Measurements from ENCODE around the gene LSAMP. TPM values are rescaled to one million over a fixed set of nuclear protein-coding genes. Genes with fewer than 3 reads are reported as not detected.

Gene LSAMP
- total and polyA plus RNA-seq, 2 of the 8 experiments (the other 6 are each of a cell fraction or from before 2014, with no cell fraction given) = 1.8 to 5.7 TPM

- Histone ChIP-seq H3K18ac (ENCODE audit: extremely low read depth, low read length) (no peak overlapping the region), H3K4me2 (ENCODE audit: insufficient read depth in 1 of 2, low read depth in 2 of 2, low read length in 2 of 2) (no peak overlapping the region), H4K20me1 (replicated peaks in 1 of 2; ENCODE audit: control insufficient read depth in 1 of 2, insufficient read depth in 2 of 2, low read length in 2 of 2) (no peaks in the 10 kb centered on the region), H2AK5ac (ENCODE audit: low read depth, low read length) (no peak overlapping the region), H3K4me3 (ENCODE audit: extremely low read depth in 1 of 4, insufficient read depth in 2 of 4, low read depth in 3 of 4, low read length in 4 of 4) (no peak overlapping the region), H3K27me3 (replicated peaks in 1 of 4; ENCODE audit: control insufficient read depth in 3 of 4, extremely low read depth in 1 of 4, insufficient read depth in 3 of 4, low read length in 3 of 4) (no peaks in the 10 kb centered on the region; a peak in 2 of 7 replicates), H3K23me2 (ENCODE audit: low read depth, low read length) (no peaks in the 10 kb centered on the region), H2AFZ (ENCODE audit: low read length) (no peak overlapping the region), H2BK5ac (ENCODE audit: low read depth, low read length) (no peak overlapping the region), H3K14ac (ENCODE audit: insufficient read length) (no peak overlapping the region), H3K9me3 (ENCODE audit: insufficient read depth in 2 of 2, low read depth in 1 of 2, low read length in 1 of 2) (no peaks in the 10 kb centered on the region), H3K4me1 (replicated peaks in 1 of 4; ENCODE audit: control insufficient read depth in 3 of 4, insufficient read depth in 4 of 4, low read length in 3 of 4) (0 out of 7 replicates have a peak, but pooled peaks cover 0 to 1% (median 0%) of the 10 kb centered on the region in 4 experiments), H3K4ac (replicated peaks; ENCODE audit: insufficient read length, low read depth, low read length) (no peak overlapping the region), H2BK120ac (replicated peaks; ENCODE audit: low read depth, low read length) (no peak overlapping the region), H3K56ac (replicated peaks; ENCODE audit: insufficient read length, low read depth, low read length) (no peak overlapping the region), H3K79me2 (ENCODE audit: control insufficient read depth in 1 of 2, insufficient read depth in 2 of 2, low read length in 2 of 2) (no peaks in the 10 kb centered on the region), H2BK20ac (ENCODE audit: low read length) (no peak overlapping the region), H4K8ac (ENCODE audit: extremely low read depth, insufficient read depth, low read length) (no peak overlapping the region), H4K91ac (replicated peaks; ENCODE audit: insufficient read length, low read length) (no peak overlapping the region), H4K5ac (ENCODE audit: insufficient read length, low read depth, low read length) (no peak overlapping the region), H3K79me1 (ENCODE audit: low read depth, low read length) (no peaks in the 10 kb centered on the region), H3K9ac (replicated peaks in 1 of 4; ENCODE audit: extremely low read depth in 1 of 4, low read depth in 3 of 4, low read length in 3 of 4) (no peak overlapping the region), H3K36me3 (ENCODE audit: control insufficient read depth in 2 of 4, insufficient read depth in 4 of 4, low read length in 3 of 4) (no peaks in the 10 kb centered on the region), H2BK15ac (ENCODE audit: low read length) (no peak overlapping the region), H3K27ac (ENCODE audit: low read depth, low read length) (no peak overlapping the region), H3K23ac (ENCODE audit: insufficient read length) (no peak overlapping the region), H2BK12ac (ENCODE audit: low read depth, low read length) (no peak overlapping the region)
- DNase-seq (ENCODE audit: low read depth in 1 of 2, low spot score in 2 of 2) = no peak
- WGBS, 2 experiments (ENCODE audit: extremely low coverage in 1 of 2, insufficient coverage in 1 of 2, insufficient read length in 1 of 2, insufficient replicate concordance in 2 of 2, low coverage in 1 of 2, low lambda C conversion rate in 2 of 2, missing lambda C conversion rate in 1 of 2) = 80% methylated on average over 2 of the region's 2 CpGs; no CpG with 5 or more reads in 1 of the 2 experiments
- TF ChIP-seq CHD2 (IDR thresholded peaks at IDR 0.05; ENCODE audit: low read length) (no peak), POU5F1 (IDR thresholded peaks at IDR 0.05; ENCODE audit: low read depth, low read length) (no peak), E2F6 (IDR thresholded peaks at IDR 0.05) (no peak), BCL11A (IDR thresholded peaks at IDR 0.05; ENCODE audit: low read depth in 2 of 2, low read length in 2 of 2) (no peak), RFX5 (IDR thresholded peaks at IDR 0.05; ENCODE audit: borderline replicate concordance, low read depth, low read length) (no peak), CEBPB (IDR thresholded peaks at IDR 0.05; ENCODE audit: low read depth, low read length) (no peak), GTF2F1 (IDR thresholded peaks at IDR 0.05; ENCODE audit: borderline replicate concordance, low read depth, low read length) (no peak)
- no peak for FAIRE-seq
- CTCF ChIA-PET (ENCODE audit: partially characterized antibody) = no interaction called here
- POLR2A ChIA-PET (ENCODE audit: partially characterized antibody) = no interaction called here
Observed at GRCh38 chr3:116007000-116007399, 438.3 kb downstream of the LSAMP start.

Data from H1 (cell line).